ENCODE results near the gene TMEM37. TPM values are rescaled to one million over a fixed set of nuclear protein-coding genes. Genes with fewer than 3 reads are reported as not detected.

Gene TMEM37
- total RNA-seq, 4 donors from 2014 or later: 1.6 to 10.0 (median 7.7) TPM

DNA sequence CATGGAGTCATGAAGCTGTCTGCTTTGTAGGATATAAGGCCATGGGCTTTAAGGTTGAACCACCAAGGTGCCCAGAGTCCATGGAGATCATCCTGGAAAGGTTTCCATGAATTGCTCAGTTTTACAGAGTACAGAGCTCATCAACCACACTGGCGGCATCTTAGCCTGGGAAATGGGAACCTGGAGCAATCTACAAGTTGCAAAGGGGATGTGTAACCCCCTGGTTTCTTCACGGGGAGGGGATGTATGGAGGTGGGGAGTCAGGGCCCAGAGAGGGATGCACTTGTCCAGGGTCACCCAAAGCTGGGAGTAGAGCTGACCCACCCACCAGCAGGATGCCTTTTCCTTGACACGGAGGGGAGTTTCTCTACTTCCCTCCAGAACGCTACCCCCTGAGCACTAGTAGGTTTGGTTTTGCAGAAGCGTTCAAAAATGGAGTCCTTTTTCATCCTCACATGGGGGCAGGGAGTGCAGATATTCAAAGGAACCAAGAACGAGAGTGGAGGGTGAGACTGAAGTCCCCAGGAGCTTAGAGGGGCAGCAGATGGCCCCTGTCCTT, 7.2 kb downstream of the TMEM37 start:
- H3K4me3 ChIP-seq: no peak overlapping the region
- TF ChIP-seq POLR2AphosphoS5 (IDR thresholded peaks at IDR 0.05): no peak
- TF ChIP-seq, protein P1, sequence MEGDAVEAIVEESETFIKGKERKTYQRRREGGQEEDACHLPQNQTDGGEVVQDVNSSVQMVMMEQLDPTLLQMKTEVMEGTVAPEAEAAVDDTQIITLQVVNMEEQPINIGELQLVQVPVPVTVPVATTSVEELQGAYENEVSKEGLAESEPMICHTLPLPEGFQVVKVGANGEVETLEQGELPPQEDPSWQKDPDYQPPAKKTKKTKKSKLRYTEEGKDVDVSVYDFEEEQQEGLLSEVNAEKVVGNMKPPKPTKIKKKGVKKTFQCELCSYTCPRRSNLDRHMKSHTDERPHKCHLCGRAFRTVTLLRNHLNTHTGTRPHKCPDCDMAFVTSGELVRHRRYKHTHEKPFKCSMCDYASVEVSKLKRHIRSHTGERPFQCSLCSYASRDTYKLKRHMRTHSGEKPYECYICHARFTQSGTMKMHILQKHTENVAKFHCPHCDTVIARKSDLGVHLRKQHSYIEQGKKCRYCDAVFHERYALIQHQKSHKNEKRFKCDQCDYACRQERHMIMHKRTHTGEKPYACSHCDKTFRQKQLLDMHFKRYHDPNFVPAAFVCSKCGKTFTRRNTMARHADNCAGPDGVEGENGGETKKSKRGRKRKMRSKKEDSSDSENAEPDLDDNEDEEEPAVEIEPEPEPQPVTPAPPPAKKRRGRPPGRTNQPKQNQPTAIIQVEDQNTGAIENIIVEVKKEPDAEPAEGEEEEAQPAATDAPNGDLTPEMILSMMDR (IDR thresholded peaks at IDR 0.05): no peak
- TF ChIP-seq EP300 (IDR thresholded peaks at IDR 0.05): no peak
- no peak for TF ChIP-seq POLR2A (IDR thresholded peaks at IDR 0.05)
- no peak overlapping the region for H3K27ac ChIP-seq
- peaks cover 5% of the 10 kb centered on the region for H3K4me1 ChIP-seq
- H3K36me3 ChIP-seq: no peaks in the 10 kb centered on the region
- no peak for DNase-seq (ENCODE audit: low spot score in 2 of 2)
- H3K27me3 ChIP-seq: no peaks in the 10 kb centered on the region
- no peaks in the 10 kb centered on the region for H3K9me3 ChIP-seq
- 97% methylated on average over 6 of the region's 6 CpGs for WGBS

DNA sequence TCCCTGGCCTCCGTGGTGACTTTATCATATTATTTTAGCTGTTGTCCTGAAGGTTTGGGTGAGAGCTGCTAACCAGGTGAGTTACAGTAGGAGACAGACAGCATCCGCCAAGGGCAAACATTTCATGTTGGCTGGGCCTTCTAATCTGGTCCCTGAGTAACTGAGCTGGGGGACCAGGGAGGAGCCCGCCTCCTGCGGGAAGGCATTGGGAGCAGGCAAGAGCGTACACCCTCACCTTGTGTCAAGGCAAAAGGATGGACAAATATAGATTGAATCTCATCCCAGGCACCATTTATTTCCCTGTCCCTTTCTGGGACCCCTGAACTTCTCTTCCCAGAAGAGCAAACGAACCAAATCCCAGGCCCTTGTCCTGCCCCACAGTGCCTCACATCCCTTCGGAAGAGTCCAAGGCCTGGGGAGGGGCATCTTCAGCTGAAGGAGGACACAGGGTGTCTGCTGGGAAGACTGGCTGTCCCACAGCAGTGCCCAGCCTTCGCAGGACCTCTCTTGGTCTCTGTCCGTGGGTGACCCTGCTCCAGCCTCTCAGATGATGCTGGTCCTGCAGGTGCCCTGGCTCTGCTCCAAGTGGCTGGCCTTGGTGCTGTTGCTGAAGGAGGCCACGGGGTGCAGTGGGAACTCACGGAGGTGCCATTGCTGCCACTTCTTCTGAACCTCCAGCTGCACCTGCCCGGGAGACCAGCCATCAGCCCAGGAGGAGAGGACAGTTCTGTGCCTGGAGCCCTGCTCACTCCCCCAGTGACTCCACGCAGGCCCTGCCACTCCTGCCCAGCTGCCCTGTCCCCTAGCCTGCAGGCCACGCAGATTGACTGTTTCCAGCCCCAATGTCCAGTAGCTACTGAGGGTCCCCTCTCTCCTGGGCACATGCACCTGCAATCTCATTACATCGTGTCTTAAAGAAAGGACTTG, 8.2 kb downstream of the TMEM37 start:
- H3K27me3 ChIP-seq: no peaks in the 10 kb centered on the region
- H3K36me3 ChIP-seq: no peaks in the 10 kb centered on the region
- peaks cover under 1% of the 10 kb centered on the region for H3K4me1 ChIP-seq
- H3K4me3 ChIP-seq: no peak overlapping the region
- H3K9me3 ChIP-seq: no peaks in the 10 kb centered on the region
- TF ChIP-seq POLR2A (IDR thresholded peaks at IDR 0.05): no peak
- TF ChIP-seq, protein P1 (IDR thresholded peaks at IDR 0.05): no peak
- no peak for TF ChIP-seq EP300 (IDR thresholded peaks at IDR 0.05)
- TF ChIP-seq POLR2AphosphoS5 (IDR thresholded peaks at IDR 0.05): no peak
- no peak overlapping the region for H3K27ac ChIP-seq
- 82% methylated on average over 10 of the region's 15 CpGs for WGBS
- DNase-seq (ENCODE audit: low spot score in 2 of 2): no peak

DNA sequence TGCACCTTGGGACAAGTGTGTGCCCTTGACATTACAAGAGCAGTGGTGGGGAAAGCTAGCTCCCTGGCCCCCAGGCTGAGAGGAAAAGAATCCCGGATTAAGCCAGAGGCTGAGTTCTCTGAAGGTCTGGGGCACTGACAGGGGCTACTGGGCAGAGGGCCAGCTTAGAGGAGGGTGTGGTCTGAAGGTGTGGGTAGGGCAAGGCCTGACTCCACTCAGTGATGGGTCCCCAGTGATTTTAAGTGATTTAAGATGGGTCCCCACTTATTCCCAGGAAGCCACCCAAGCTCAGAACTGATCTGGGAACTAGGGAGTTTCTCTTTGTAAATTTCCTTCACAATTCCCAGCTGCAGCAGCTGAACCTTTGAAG, 8.8 kb downstream of the TMEM37 start:
- WGBS: 69% methylated on average over 1 of the region's 1 CpG
- no peak for TF ChIP-seq EP300 (IDR thresholded peaks at IDR 0.05)
- no peak for TF ChIP-seq POLR2A (IDR thresholded peaks at IDR 0.05)
- no peak for TF ChIP-seq POLR2AphosphoS5 (IDR thresholded peaks at IDR 0.05)
- TF ChIP-seq, protein P1 (IDR thresholded peaks at IDR 0.05): no peak
- no peak for DNase-seq (ENCODE audit: low spot score in 2 of 2)
- Histone ChIP-seq H3K27ac (no peak overlapping the region), H3K4me3 (no peak overlapping the region), H3K4me1 (no peaks in the 10 kb centered on the region), H3K9me3 (no peaks in the 10 kb centered on the region), H3K27me3 (no peaks in the 10 kb centered on the region), H3K36me3 (no peaks in the 10 kb centered on the region)

DNA sequence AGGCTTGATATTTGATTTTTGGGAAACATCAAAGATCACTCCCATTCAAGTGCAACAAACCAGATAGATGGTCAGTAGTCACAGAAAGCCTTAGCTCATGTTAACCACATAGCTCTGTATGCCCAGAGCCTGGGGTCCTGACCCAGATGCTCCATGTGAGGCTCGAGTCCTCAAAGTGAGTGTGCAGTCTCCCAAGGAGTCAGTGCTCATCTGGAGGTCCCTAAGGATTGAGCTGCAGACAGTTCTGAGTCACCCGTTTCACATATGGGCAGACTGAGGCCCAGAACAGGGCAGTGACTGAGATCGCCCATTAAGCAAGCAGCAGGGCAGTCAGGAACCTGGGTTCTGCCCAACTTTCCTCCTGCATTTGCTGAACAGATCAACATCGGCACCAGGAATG, 9.2 kb downstream of the TMEM37 start:
- DNase-seq (ENCODE audit: low spot score in 2 of 2): no peak
- 81% methylated on average over 4 of the region's 4 CpGs for WGBS
- Histone ChIP-seq H3K4me3 (no peak overlapping the region), H3K4me1 (no peaks in the 10 kb centered on the region), H3K9me3 (no peaks in the 10 kb centered on the region), H3K27me3 (no peaks in the 10 kb centered on the region), H3K36me3 (no peaks in the 10 kb centered on the region), H3K27ac (no peak overlapping the region)
- TF ChIP-seq POLR2A (IDR thresholded peaks at IDR 0.05) (no peak), POLR2AphosphoS5 (IDR thresholded peaks at IDR 0.05) (no peak), EP300 (IDR thresholded peaks at IDR 0.05) (no peak)
- TF ChIP-seq, protein P1 (IDR thresholded peaks at IDR 0.05): no peak
